ENCODE data around the gene C19orf44.

DNA sequence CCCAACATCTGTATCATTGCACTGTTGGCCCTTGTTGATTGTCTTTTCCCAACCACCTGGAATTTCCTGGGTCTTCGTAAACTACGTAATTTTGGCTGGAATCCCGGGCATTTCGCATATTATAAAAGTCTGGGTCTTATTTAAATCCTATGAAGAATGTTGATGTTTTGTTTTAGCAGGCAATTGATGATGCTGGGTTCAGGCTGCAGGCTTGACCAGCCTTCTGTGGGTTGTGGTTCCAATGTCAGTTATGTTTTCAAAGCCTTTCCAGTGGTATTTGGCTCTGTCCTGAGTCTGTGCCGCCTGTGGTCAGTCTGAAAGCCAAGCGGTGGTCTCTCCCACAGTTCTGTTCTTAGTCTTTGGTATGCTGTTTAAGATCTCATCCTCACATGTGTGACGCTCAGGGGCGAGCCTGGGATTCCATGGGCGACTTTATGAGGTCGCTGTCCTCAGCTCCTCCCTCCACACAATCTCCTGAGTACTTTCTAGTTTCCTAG, 63.6 kb downstream of the C19orf44 start:
- TF ChIP-seq, protein P1, sequence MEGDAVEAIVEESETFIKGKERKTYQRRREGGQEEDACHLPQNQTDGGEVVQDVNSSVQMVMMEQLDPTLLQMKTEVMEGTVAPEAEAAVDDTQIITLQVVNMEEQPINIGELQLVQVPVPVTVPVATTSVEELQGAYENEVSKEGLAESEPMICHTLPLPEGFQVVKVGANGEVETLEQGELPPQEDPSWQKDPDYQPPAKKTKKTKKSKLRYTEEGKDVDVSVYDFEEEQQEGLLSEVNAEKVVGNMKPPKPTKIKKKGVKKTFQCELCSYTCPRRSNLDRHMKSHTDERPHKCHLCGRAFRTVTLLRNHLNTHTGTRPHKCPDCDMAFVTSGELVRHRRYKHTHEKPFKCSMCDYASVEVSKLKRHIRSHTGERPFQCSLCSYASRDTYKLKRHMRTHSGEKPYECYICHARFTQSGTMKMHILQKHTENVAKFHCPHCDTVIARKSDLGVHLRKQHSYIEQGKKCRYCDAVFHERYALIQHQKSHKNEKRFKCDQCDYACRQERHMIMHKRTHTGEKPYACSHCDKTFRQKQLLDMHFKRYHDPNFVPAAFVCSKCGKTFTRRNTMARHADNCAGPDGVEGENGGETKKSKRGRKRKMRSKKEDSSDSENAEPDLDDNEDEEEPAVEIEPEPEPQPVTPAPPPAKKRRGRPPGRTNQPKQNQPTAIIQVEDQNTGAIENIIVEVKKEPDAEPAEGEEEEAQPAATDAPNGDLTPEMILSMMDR (IDR thresholded peaks at IDR 0.05), result no peak
- TF ChIP-seq EP300 (IDR thresholded peaks at IDR 0.05), result no peak

All from ovary (tissue), 3 donors.